ENCODE results near the gene PCOLCE2. TPM values are rescaled to one million over a fixed set of nuclear protein-coding genes. Genes with fewer than 3 reads are reported as not detected.
A peak's percentile ranks its signal among the peaks of the same experiment; 100 is the strongest.

PCOLCE2 gene
- total RNA-seq, 1 donor from 2014 or later, result not detected

GRCh38 chr3:142850395-142851023 is 38.4 kb downstream of the PCOLCE2 start:
- H3K27me3 Mint-ChIP-seq (ENCODE audit: low read depth), result peaks cover 5% of the 10 kb centered on the region
- no peak overlapping the region for H3K27ac Mint-ChIP-seq
- H3K4me3 Mint-ChIP-seq (ENCODE audit: low read depth), result no peak overlapping the region
- no peaks in the 10 kb centered on the region for H3K36me3 Mint-ChIP-seq (ENCODE audit: low read depth)
- H3K4me1 Mint-ChIP-seq (ENCODE audit: low read depth), result no peaks in the 10 kb centered on the region
- no peaks in the 10 kb centered on the region for H3K9me3 Mint-ChIP-seq
- intact Hi-C loops (cut with micrococcal nuclease), result no loop called here
- DNase-seq (ENCODE audit: low spot score), result no peak

- Mint-ChIP-seq H3K4me3 (ENCODE audit: low read depth) (no peak overlapping the region), H3K4me1 (ENCODE audit: low read depth) (no peaks in the 10 kb centered on the region), H3K36me3 (ENCODE audit: low read depth) (no peaks in the 10 kb centered on the region), H3K27ac (no peak overlapping the region), H3K27me3 (ENCODE audit: low read depth) (peaks cover 8% of the 10 kb centered on the region), H3K9me3 (no peaks in the 10 kb centered on the region)
- intact Hi-C loops (cut with micrococcal nuclease), result no loop called here
- no peak for DNase-seq (ENCODE audit: low spot score)
Measured at GRCh38 chr3:142849148-142849547, 39.7 kb downstream of the PCOLCE2 start.

GRCh38 chr3:142846779-142847577 is 41.9 kb downstream of the PCOLCE2 start:
- intact Hi-C loops (cut with micrococcal nuclease), result no loop called here
- no peak overlapping the region for H3K4me3 Mint-ChIP-seq (ENCODE audit: low read depth)
- no peak overlapping the region for H3K27ac Mint-ChIP-seq
- H3K9me3 Mint-ChIP-seq, result no peaks in the 10 kb centered on the region
- H3K4me1 Mint-ChIP-seq (ENCODE audit: low read depth), result no peaks in the 10 kb centered on the region
- peaks cover 10% of the 10 kb centered on the region for H3K27me3 Mint-ChIP-seq (ENCODE audit: low read depth)
- H3K36me3 Mint-ChIP-seq (ENCODE audit: low read depth), result no peaks in the 10 kb centered on the region
- DNase-seq (ENCODE audit: low spot score), result no peak

GRCh38 chr3:142844339-142844977 is 44.4 kb downstream of the PCOLCE2 start:
- no peaks in the 10 kb centered on the region for H3K9me3 Mint-ChIP-seq
- H3K4me3 Mint-ChIP-seq (ENCODE audit: low read depth), result no peak overlapping the region
- H3K27me3 Mint-ChIP-seq (ENCODE audit: low read depth), result peaks cover 10% of the 10 kb centered on the region
- no peaks in the 10 kb centered on the region for H3K4me1 Mint-ChIP-seq (ENCODE audit: low read depth)
- H3K27ac Mint-ChIP-seq, result no peak overlapping the region
- intact Hi-C loops (cut with micrococcal nuclease), result loop anchor here (5.0 kb wide), 1 partner anchor 138 kb away; no protein-coding TSS in a partner anchor
- DNase-seq (ENCODE audit: low spot score), result no peak
- H3K36me3 Mint-ChIP-seq (ENCODE audit: low read depth), result no peaks in the 10 kb centered on the region

GRCh38 chr3:142839831-142840230 is 49.1 kb downstream of the PCOLCE2 start:
- DNase-seq (ENCODE audit: low spot score), result no peak
- Mint-ChIP-seq H3K27ac (no peak overlapping the region), H3K4me3 (ENCODE audit: low read depth) (no peak overlapping the region), H3K36me3 (ENCODE audit: low read depth) (no peaks in the 10 kb centered on the region), H3K9me3 (no peaks in the 10 kb centered on the region), H3K4me1 (ENCODE audit: low read depth) (no peaks in the 10 kb centered on the region), H3K27me3 (ENCODE audit: low read depth) (peaks cover 21% of the 10 kb centered on the region)
- intact Hi-C loops (cut with micrococcal nuclease), result loop anchor here (5.0 kb wide), 1 partner anchor 142 kb away; no protein-coding TSS in a partner anchor

GRCh38 chr3:142837526-142837925 is 51.4 kb downstream of the PCOLCE2 start:
- Mint-ChIP-seq H3K36me3 (ENCODE audit: low read depth) (no peaks in the 10 kb centered on the region), H3K27me3 (ENCODE audit: low read depth) (peaks cover 26% of the 10 kb centered on the region), H3K4me1 (ENCODE audit: low read depth) (no peaks in the 10 kb centered on the region), H3K9me3 (no peaks in the 10 kb centered on the region), H3K27ac (no peak overlapping the region), H3K4me3 (ENCODE audit: low read depth) (no peak overlapping the region)
- no peak for DNase-seq (ENCODE audit: low spot score)
- intact Hi-C loops (cut with micrococcal nuclease), result no loop called here

GRCh38 chr3:142828703-142829305 is 60.1 kb downstream of the PCOLCE2 start:
- H3K9me3 Mint-ChIP-seq, result no peaks in the 10 kb centered on the region
- H3K4me3 Mint-ChIP-seq (ENCODE audit: low read depth), result no peak overlapping the region
- intact Hi-C loops (cut with micrococcal nuclease), result loop anchor here (1.0 to 10.0 kb wide), 3 partner anchors 158 to 234 kb away; partner anchors contain the start of gene PLS1
- no peak overlapping the region for H3K27ac Mint-ChIP-seq
- no peaks in the 10 kb centered on the region for H3K4me1 Mint-ChIP-seq (ENCODE audit: low read depth)
- peak; percentile 50 for DNase-seq (ENCODE audit: low spot score)
- peaks cover 25% of the 10 kb centered on the region for H3K27me3 Mint-ChIP-seq (ENCODE audit: low read depth)
- H3K36me3 Mint-ChIP-seq (ENCODE audit: low read depth), result no peaks in the 10 kb centered on the region

- no peak overlapping the region for H3K27ac Mint-ChIP-seq
- intact Hi-C loops (cut with micrococcal nuclease), result no loop called here
Measured at GRCh38 chr3:142819179-142819578, 69.7 kb downstream of the PCOLCE2 start.

GRCh38 chr3:142818651-142819050 is 70.2 kb downstream of the PCOLCE2 start:
- no peak overlapping the region for H3K4me3 Mint-ChIP-seq (ENCODE audit: low read depth)
- no peaks in the 10 kb centered on the region for H3K9me3 Mint-ChIP-seq
- DNase-seq (ENCODE audit: low spot score), result no peak
- H3K36me3 Mint-ChIP-seq (ENCODE audit: low read depth), result no peaks in the 10 kb centered on the region
- no peaks in the 10 kb centered on the region for H3K4me1 Mint-ChIP-seq (ENCODE audit: low read depth)
- no peak overlapping the region for H3K27ac Mint-ChIP-seq
- peaks cover 30% of the 10 kb centered on the region for H3K27me3 Mint-ChIP-seq (ENCODE audit: low read depth)
- intact Hi-C loops (cut with micrococcal nuclease), result no loop called here

More at GRCh38 chr3:142819179-142819578, 69.7 kb downstream of the PCOLCE2 start:
- Mint-ChIP-seq H3K27me3 (ENCODE audit: low read depth) (peaks cover 31% of the 10 kb centered on the region), H3K9me3 (no peaks in the 10 kb centered on the region), H3K4me1 (ENCODE audit: low read depth) (no peaks in the 10 kb centered on the region), H3K4me3 (ENCODE audit: low read depth) (no peak overlapping the region), H3K36me3 (ENCODE audit: low read depth) (no peaks in the 10 kb centered on the region)
- no peak for DNase-seq (ENCODE audit: low spot score)

- no peak overlapping the region for H3K27ac Mint-ChIP-seq
- H3K9me3 Mint-ChIP-seq, result no peaks in the 10 kb centered on the region
- H3K4me1 Mint-ChIP-seq (ENCODE audit: low read depth), result no peaks in the 10 kb centered on the region
- no peak for DNase-seq (ENCODE audit: low spot score)
- H3K27me3 Mint-ChIP-seq (ENCODE audit: low read depth), result peaks cover 28% of the 10 kb centered on the region
- intact Hi-C loops (cut with micrococcal nuclease), result no loop called here
- no peak overlapping the region for H3K4me3 Mint-ChIP-seq (ENCODE audit: low read depth)
- no peaks in the 10 kb centered on the region for H3K36me3 Mint-ChIP-seq (ENCODE audit: low read depth)
Measured at GRCh38 chr3:142817897-142818296, 71.0 kb downstream of the PCOLCE2 start.

GRCh38 chr3:142817356-142817755 is 71.5 kb downstream of the PCOLCE2 start:
- intact Hi-C loops (cut with micrococcal nuclease), result no loop called here
- no peaks in the 10 kb centered on the region for H3K4me1 Mint-ChIP-seq (ENCODE audit: low read depth)
- DNase-seq (ENCODE audit: low spot score), result no peak
- peaks cover 30% of the 10 kb centered on the region for H3K27me3 Mint-ChIP-seq (ENCODE audit: low read depth)
- no peaks in the 10 kb centered on the region for H3K9me3 Mint-ChIP-seq
- no peak overlapping the region for H3K4me3 Mint-ChIP-seq (ENCODE audit: low read depth)
- H3K36me3 Mint-ChIP-seq (ENCODE audit: low read depth), result no peaks in the 10 kb centered on the region
- H3K27ac Mint-ChIP-seq, result no peak overlapping the region

- Mint-ChIP-seq H3K4me3 (ENCODE audit: low read depth) (no peak overlapping the region), H3K36me3 (ENCODE audit: low read depth) (no peaks in the 10 kb centered on the region), H3K27me3 (ENCODE audit: low read depth) (peaks cover 33% of the 10 kb centered on the region), H3K9me3 (no peaks in the 10 kb centered on the region), H3K4me1 (ENCODE audit: low read depth) (no peaks in the 10 kb centered on the region), H3K27ac (no peak overlapping the region)
- intact Hi-C loops (cut with micrococcal nuclease), result no loop called here
- no peak for DNase-seq (ENCODE audit: low spot score)
Measured at GRCh38 chr3:142815803-142816202, 73.1 kb downstream of the PCOLCE2 start.
